Activated CD4-positive, alpha-beta memory T cell treated with anti-CD3 and anti-CD28 coated beads, Interleukin-2, amount 10 ng/mL, durations not matched to agents 7 days and 5 days (primary cell): ENCODE data around the gene SYT4. TPM values are rescaled to one million over a fixed set of nuclear protein-coding genes. Genes with fewer than 3 reads are reported as not detected.
"Not testable (repeated sequence)": the region's sequence is repeated elsewhere in the genome, so short reads cannot be mapped to it uniquely, and the experiment has no call there.

Experiments
- CTCF ChIA-PET: fragments of 350-600 bp; sonication (Branson Sonifier 250); formaldehyde crosslinking; loops from one replicate; lab custom pipeline; 2021; ENCODE audit warnings: antibody characterized with exemption, inconsistent platforms; lab: Charles Lee
- POLR2A ChIA-PET: fragments of 350-600 bp; sonication (Branson Sonifier 250); formaldehyde crosslinking; loops from one replicate; lab custom pipeline; 2021; ENCODE audit warnings: antibody characterized with exemption; lab: Charles Lee
- DNase-seq: peaks from one replicate; pipeline ENCODE4 v3.0.0-alpha.2; 2020
- H3K27ac Mint-ChIP-seq: one replicate; pipeline ENCODE4 v1.8.0; 2021; ENCODE audit warnings: mild to moderate bottlenecking, mixed read lengths
- H3K27me3 Mint-ChIP-seq: one replicate; pipeline ENCODE4 v1.8.0; 2021; ENCODE audit warnings: mixed read lengths
- H3K36me3 Mint-ChIP-seq: one replicate; pipeline ENCODE4 v1.8.0; 2021; ENCODE audit warnings: low read depth, mixed read lengths
- H3K4me1 Mint-ChIP-seq: one replicate; pipeline ENCODE4 v1.8.0; 2021; ENCODE audit warnings: mixed read lengths
- H3K4me3 Mint-ChIP-seq: one replicate; pipeline ENCODE4 v1.8.0; 2021; ENCODE audit warnings: mild to moderate bottlenecking, mixed read lengths
- H3K9me3 Mint-ChIP-seq: one replicate; pipeline ENCODE4 v1.8.0; 2021; ENCODE audit warnings: mixed read lengths
- total RNA-seq, 2 experiments: library from RNA; stranded (reverse); gene quantifications; one replicate each; pipeline ENCODE4 v1.2.3, GENCODE V29; 2021

SYT4 gene
- under 1 TPM in 1 of 2 experiments, not detected in 1; 0.20 TPM for total RNA-seq

GRCh38 chr18:43277164-43277600 is at the start of gene SYT4:
Gene SYT4 (minus strand): TSS chr18:43277490. CDS start chr18:43277281, 209 bp downstream.
- Mint-ChIP-seq H3K27me3 (peaks cover 5% of the 10 kb centered on the region), H3K4me1 (no peaks in the 10 kb centered on the region), H3K9me3 (no peaks in the 10 kb centered on the region), H3K27ac (no peak within 1 kb of the TSS), H3K36me3 (no peaks in the 10 kb centered on the region), H3K4me3 (no peak within 1 kb of the TSS)
- DNase-seq = no peak
- CTCF ChIA-PET = no interaction called here
- POLR2A ChIA-PET = no interaction called here

GRCh38 chr18:43322132-43322531 is 44.8 kb upstream of the SYT4 start:
- Mint-ChIP-seq H3K27me3 (no peaks in the 10 kb centered on the region), H3K4me3 (no peak overlapping the region), H3K4me1 (no peaks in the 10 kb centered on the region), H3K27ac (no peak overlapping the region), H3K9me3 (no peaks in the 10 kb centered on the region), H3K36me3 (no peaks in the 10 kb centered on the region)
- DNase-seq = no peak
- ChIA-PET CTCF (no interaction called here), POLR2A (no interaction called here)

GRCh38 chr18:43314941-43315340 is 37.7 kb upstream of the SYT4 start:
- CTCF ChIA-PET = no interaction called here
- no peak overlapping the region for H3K4me3 Mint-ChIP-seq
- H3K4me1 Mint-ChIP-seq = no peaks in the 10 kb centered on the region
- DNase-seq = no peak
- H3K27ac Mint-ChIP-seq = no peak overlapping the region
- no peaks in the 10 kb centered on the region for H3K36me3 Mint-ChIP-seq
- POLR2A ChIA-PET = no interaction called here
- H3K27me3 Mint-ChIP-seq = no peaks in the 10 kb centered on the region
- H3K9me3 Mint-ChIP-seq = no peaks in the 10 kb centered on the region

GRCh38 chr18:43312891-43313290 is 35.6 kb upstream of the SYT4 start:
- Mint-ChIP-seq H3K36me3 (no peaks in the 10 kb centered on the region), H3K9me3 (no peaks in the 10 kb centered on the region), H3K4me1 (no peaks in the 10 kb centered on the region), H3K27me3 (no peaks in the 10 kb centered on the region), H3K4me3 (no peak overlapping the region), H3K27ac (no peak overlapping the region)
- CTCF ChIA-PET = no interaction called here
- POLR2A ChIA-PET = no interaction called here
- no peak for DNase-seq

GRCh38 chr18:43310239-43310638 is 32.9 kb upstream of the SYT4 start:
- DNase-seq = no peak
- no peaks in the 10 kb centered on the region for H3K36me3 Mint-ChIP-seq
- POLR2A ChIA-PET = no interaction called here
- H3K4me3 Mint-ChIP-seq = no peak overlapping the region
- H3K9me3 Mint-ChIP-seq = peaks cover 2% of the 10 kb centered on the region
- no peaks in the 10 kb centered on the region for H3K4me1 Mint-ChIP-seq
- no peak overlapping the region for H3K27ac Mint-ChIP-seq
- no peaks in the 10 kb centered on the region for H3K27me3 Mint-ChIP-seq
- CTCF ChIA-PET = no interaction called here

- ChIA-PET POLR2A (no interaction called here), CTCF (no interaction called here)
- Mint-ChIP-seq H3K36me3 (no peaks in the 10 kb centered on the region), H3K4me1 (no peaks in the 10 kb centered on the region), H3K27ac (no peak overlapping the region), H3K4me3 (no peak overlapping the region), H3K9me3 (peaks cover 2% of the 10 kb centered on the region), H3K27me3 (no peaks in the 10 kb centered on the region)
- DNase-seq = no peak
Measured at GRCh38 chr18:43303376-43303775, 26.1 kb upstream of the SYT4 start.

GRCh38 chr18:43286187-43286586 is 8.9 kb upstream of the SYT4 start:
- H3K9me3 Mint-ChIP-seq, H3K36me3 Mint-ChIP-seq, POLR2A ChIA-PET, H3K27me3 Mint-ChIP-seq, H3K4me3 Mint-ChIP-seq, DNase-seq, H3K4me1 Mint-ChIP-seq, CTCF ChIA-PET, H3K27ac Mint-ChIP-seq: not testable (repeated sequence)

- no peak for DNase-seq
- Mint-ChIP-seq H3K27me3 (no peaks in the 10 kb centered on the region), H3K4me1 (no peaks in the 10 kb centered on the region), H3K4me3 (no peak overlapping the region), H3K9me3 (no peaks in the 10 kb centered on the region), H3K27ac (no peak overlapping the region), H3K36me3 (no peaks in the 10 kb centered on the region)
- POLR2A ChIA-PET = no interaction called here
- CTCF ChIA-PET = no interaction called here
Measured at GRCh38 chr18:43283299-43283698, 6.0 kb upstream of the SYT4 start.

- no peaks in the 10 kb centered on the region for H3K36me3 Mint-ChIP-seq
- CTCF ChIA-PET = no interaction called here
- no peak for DNase-seq
- no peak overlapping the region for H3K4me3 Mint-ChIP-seq
- peaks cover 5% of the 10 kb centered on the region for H3K27me3 Mint-ChIP-seq
- H3K4me1 Mint-ChIP-seq = no peaks in the 10 kb centered on the region
- no peaks in the 10 kb centered on the region for H3K9me3 Mint-ChIP-seq
- H3K27ac Mint-ChIP-seq = no peak overlapping the region
- POLR2A ChIA-PET = no interaction called here
Measured at GRCh38 chr18:43279015-43279744, 1.9 kb upstream of the SYT4 start.

- peaks cover 5% of the 10 kb centered on the region for H3K27me3 Mint-ChIP-seq
Measured at GRCh38 chr18:43278355-43278754, 1.1 kb upstream of the SYT4 start.

GRCh38 chr18:43276491-43276890 is 799 bp downstream of the SYT4 start:
- no peaks in the 10 kb centered on the region for H3K36me3 Mint-ChIP-seq
- H3K27me3 Mint-ChIP-seq = peaks cover 5% of the 10 kb centered on the region
- ChIA-PET POLR2A (no interaction called here), CTCF (no interaction called here)
- H3K4me3 Mint-ChIP-seq = no peak overlapping the region
- H3K9me3 Mint-ChIP-seq = no peaks in the 10 kb centered on the region
- no peak for DNase-seq
- H3K4me1 Mint-ChIP-seq = no peaks in the 10 kb centered on the region
- no peak overlapping the region for H3K27ac Mint-ChIP-seq

More at GRCh38 chr18:43278355-43278754, 1.1 kb upstream of the SYT4 start:
- no peaks in the 10 kb centered on the region for H3K9me3 Mint-ChIP-seq
- no peak for DNase-seq
- H3K27ac Mint-ChIP-seq = no peak overlapping the region
- H3K36me3 Mint-ChIP-seq = no peaks in the 10 kb centered on the region
- CTCF ChIA-PET = no interaction called here
- H3K4me3 Mint-ChIP-seq = no peak overlapping the region
- POLR2A ChIA-PET = no interaction called here
- H3K4me1 Mint-ChIP-seq = no peaks in the 10 kb centered on the region

- H3K9me3 Mint-ChIP-seq = no peaks in the 10 kb centered on the region
Measured at GRCh38 chr18:43275546-43275945, 1.7 kb downstream of the SYT4 start.

GRCh38 chr18:43274526-43274925 is 2.8 kb downstream of the SYT4 start:
- no peaks in the 10 kb centered on the region for H3K36me3 Mint-ChIP-seq
- no peaks in the 10 kb centered on the region for H3K4me1 Mint-ChIP-seq
- no peak for DNase-seq
- H3K27me3 Mint-ChIP-seq = peaks cover 5% of the 10 kb centered on the region
- CTCF ChIA-PET = no interaction called here
- no peak overlapping the region for H3K4me3 Mint-ChIP-seq
- no peak overlapping the region for H3K27ac Mint-ChIP-seq
- POLR2A ChIA-PET = no interaction called here
- no peaks in the 10 kb centered on the region for H3K9me3 Mint-ChIP-seq

More at GRCh38 chr18:43275546-43275945, 1.7 kb downstream of the SYT4 start:
- H3K4me3 Mint-ChIP-seq = no peak overlapping the region
- POLR2A ChIA-PET = no interaction called here
- H3K36me3 Mint-ChIP-seq = no peaks in the 10 kb centered on the region
- no peaks in the 10 kb centered on the region for H3K4me1 Mint-ChIP-seq
- DNase-seq = no peak
- H3K27me3 Mint-ChIP-seq = peaks cover 5% of the 10 kb centered on the region
- no peak overlapping the region for H3K27ac Mint-ChIP-seq
- CTCF ChIA-PET = no interaction called here
